Stimulated activated CD8-positive, alpha-beta memory T cell treated with anti-CD3 and anti-CD28 coated beads, Interleukin-4, amount 100 ng/mL, for 24 hours (primary cell): ENCODE results near the gene EDDM3A.
"Not testable (repeated sequence)": the region's sequence is repeated elsewhere in the genome, so short reads cannot be mapped to it uniquely, and the experiment has no call there.

Experiments used
- DNase-seq: peaks from one replicate; pipeline ENCODE4 v3.0.0-alpha.2; 2020; ENCODE audit warnings: low read depth

EDDM3A gene, protein sequence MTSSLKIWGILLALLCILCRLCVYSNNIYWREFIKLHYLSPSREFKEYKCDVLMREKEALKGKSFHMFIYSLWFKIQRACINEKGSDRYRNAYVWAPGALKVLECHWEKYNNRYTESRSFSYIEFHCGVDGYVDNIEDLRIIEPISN

DNA sequence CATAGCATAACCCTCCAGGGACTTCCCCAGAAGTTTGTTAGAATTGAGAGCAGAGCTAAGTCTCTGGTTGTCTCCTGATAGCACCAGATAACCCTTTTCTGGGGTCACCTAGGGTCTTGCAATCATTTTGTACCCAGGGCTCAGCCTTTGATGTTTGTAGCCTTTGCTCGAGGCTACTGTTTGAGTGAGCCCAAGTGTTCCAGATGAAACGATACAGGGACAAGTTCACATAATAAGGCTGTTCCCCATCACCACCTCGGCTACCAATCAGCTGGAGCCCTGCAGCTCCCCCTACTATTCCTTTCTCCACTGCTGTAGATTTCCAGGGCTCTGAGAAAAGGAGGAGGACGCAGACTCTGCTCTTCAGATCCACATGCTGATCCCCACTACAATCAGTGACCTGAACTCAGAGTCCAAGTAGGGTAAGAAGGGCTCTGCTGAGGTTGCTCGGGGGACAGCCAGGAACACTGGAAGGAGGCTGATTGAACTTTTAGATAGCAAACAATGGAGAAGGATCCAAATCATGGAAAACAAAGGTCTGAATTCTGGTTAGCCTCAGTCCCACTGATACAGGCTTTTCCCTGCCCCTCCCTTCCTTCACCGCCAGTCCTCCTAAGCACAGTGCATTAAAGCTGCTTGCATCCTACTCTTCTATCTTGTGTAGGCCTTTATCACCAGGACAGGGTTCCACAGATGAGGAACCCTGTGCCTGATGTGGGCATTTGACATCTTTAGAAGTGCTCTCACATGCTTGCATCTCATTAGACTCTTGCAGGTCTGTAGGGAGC, at the start of gene EDDM3A:
Gene EDDM3A, plus strand, starts transcription at position 317 of the 788 bp plus-strand sequence. CDS start 1,694 bp downstream, outside the sequence.
- DNase-seq, result no peak

GRCh38 chr14:20696764-20697163, 48.9 kb upstream of the EDDM3A start:
- no peak for DNase-seq

- DNase-seq, result peak; percentile 48
Measured at GRCh38 chr14:20697273-20698017, 48.2 kb upstream of the EDDM3A start.

DNA sequence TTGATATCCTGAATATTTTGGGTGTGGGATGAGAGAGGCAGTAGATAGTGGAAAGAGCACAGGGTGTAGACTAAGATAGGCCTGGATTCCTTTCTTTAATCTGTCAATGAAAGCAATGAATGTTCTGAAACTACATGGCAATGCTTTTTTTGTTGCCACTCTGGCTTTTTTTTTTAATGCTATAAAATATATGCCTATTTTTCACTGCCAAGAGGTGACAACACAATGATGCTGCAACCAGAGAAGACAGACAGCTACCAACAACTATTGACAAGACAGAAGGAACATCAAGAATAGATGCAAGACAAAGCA, 47.7 kb upstream of the EDDM3A start:
- DNase-seq, result no peak

DNA sequence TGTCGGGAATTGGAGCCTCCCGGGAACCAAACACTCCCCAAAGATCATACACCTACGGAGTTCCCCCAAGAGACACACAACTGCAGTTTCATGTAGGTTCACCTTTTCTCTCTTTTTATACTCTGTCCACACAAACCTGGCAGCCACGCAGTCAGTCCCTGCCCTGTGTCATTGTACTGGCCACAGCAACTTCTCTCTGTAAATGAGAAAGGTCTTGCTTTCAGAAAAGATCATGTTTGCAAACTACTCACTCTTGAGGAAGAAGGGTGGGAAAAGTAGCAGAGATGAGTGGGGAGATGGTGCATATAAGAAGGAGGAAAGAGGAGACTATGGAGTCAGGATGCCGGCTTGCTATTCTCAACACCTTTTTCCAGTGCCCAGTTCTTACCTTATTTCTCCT, 46.8 kb upstream of the EDDM3A start:
- no peak for DNase-seq

GRCh38 chr14:20699931-20700330, 45.8 kb upstream of the EDDM3A start:
- no peak for DNase-seq

DNA sequence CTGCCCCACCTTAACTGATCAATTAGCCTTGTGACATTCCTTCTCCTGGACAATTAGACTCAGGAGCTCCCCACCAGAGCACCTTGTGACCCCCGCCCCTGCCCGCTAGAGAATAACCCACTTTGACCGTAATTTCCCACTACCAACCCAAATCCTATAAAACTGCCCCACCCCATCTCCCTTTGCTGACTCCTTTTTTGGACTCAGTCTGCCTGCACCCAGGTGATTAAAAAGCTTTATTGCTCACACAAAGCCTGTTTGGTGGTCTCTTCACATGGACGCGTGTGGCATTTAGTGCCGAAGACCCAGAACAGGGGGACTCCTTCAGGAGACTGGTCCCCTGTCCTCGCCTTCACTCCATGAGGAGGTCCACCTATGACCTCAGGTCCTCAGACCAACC, 44.7 kb upstream of the EDDM3A start:
- DNase-seq, result not testable (repeated sequence)

GRCh38 chr14:20706657-20707355, 38.9 kb upstream of the EDDM3A start:
- no peak for DNase-seq

GRCh38 chr14:20707622-20708021, 38.1 kb upstream of the EDDM3A start:
- DNase-seq, result no peak

- DNase-seq, result no peak
Measured at GRCh38 chr14:20711261-20711660, 34.4 kb upstream of the EDDM3A start.

- DNase-seq, result no peak
Measured at GRCh38 chr14:20711685-20712084, 34.0 kb upstream of the EDDM3A start.

DNA sequence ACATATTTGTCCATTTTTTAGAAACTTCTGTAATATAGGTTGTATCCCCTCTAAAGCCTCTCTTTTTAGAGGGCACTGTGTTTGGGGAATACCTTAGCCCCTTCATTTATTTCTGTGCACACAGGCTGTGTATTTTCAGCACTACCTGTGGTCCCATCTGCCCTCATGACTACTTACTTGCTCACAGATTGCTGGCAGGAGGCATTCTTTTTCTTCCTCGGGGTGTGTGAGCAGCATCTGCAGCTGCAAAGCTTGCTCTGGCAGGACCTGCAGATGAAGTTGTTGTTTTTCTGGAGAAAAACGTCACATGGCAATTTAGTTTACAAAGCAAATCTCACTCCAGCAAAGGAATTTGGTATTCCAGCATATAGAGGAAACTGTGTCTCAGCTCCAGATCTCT, 32.8 kb upstream of the EDDM3A start:
- DNase-seq, result no peak

DNA sequence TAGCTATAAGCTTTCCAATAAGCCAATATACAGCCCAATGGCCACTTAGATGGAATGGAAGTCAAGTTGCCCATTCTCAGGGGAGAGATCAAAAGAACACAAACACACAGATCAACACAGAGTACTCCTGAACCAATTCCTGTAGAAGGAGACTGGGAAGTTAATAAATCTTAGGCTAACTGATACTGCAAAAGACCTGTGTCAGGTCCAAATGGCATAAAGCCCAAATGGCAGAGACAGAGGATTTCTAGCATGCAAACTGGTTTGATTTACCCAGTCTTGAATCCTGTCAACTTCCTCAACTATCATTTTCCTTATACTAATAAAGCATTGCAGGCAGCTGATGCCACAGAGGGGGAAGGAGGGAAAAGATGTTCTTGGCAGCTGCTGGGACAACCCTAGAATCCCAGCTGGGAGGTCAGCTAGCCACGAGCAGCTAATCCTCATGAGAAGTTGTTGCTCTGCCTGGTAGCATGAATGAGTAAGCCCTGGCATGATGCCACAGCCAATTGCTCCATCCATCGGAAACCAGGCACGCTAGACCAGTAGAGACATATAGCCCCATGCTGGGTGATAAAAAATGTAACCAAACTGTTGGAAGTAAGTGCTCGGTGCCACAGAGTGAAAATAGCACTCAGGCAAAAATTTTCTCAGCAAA, 31.0 kb upstream of the EDDM3A start:
- no peak for DNase-seq

GRCh38 chr14:20719777-20720176, 25.9 kb upstream of the EDDM3A start:
- DNase-seq, result no peak

DNA sequence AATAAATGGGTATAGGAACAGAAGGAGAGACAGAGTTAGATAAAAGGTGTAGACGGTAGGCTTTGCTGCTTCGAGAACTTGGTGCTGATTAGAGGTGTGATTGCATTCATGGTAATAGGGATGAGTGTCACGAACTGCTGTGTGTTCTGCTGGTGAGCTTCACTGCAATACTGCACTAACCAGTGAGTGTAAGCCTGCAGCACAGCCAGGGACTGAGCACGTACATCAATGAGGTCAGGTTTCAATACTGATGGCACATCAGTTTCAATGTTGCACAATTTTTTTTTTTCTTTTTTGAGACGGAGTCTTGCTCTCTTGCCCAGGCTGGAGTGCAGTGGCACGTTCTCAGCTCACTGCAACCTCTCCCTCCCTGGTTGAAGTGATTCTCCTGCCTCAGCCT, 24.9 kb upstream of the EDDM3A start:
- no peak for DNase-seq

GRCh38 chr14:20722016-20722415, 23.7 kb upstream of the EDDM3A start:
- no peak for DNase-seq

DNA sequence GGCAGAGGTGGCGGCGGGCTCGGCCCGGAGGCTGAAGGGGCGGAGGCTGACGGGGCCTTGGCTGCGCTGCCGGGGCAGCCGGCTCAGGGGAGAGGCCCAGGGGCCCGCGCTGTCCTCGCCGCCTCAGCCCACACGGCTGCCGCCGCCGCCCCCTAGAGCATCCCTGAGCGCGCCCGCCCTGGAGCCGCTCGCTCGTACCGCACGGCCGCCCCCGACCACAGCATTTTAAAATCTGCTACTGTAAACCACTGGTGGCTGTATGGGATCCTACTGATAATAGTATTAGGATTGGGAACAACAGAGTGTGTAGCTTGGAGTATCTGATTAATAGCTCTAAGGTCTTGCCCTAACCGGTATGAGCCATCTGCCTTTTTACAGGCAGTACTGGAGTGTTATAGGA, 22.2 kb upstream of the EDDM3A start:
- DNase-seq, result no peak

- DNase-seq, result not testable (repeated sequence)
Measured at GRCh38 chr14:20726121-20726520, 19.6 kb upstream of the EDDM3A start.

DNA sequence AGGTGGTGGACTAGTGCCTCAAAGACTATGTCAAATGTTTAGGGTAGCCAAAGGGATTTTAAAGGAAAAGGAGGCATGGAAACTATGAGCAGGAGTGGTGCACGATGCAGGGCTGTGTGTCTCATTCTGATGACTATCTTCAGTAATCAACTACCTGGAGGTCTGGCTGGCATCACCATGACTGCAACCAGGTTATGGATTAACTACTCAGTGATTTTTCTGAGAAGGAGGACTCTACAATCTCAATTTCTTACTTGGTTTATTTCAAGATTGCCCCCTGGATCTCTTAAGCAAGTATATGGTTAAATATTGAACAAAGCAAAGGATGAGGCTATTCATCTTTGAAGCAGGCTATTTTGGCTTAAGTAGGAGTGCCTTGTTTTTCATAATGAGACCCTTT, 19.2 kb upstream of the EDDM3A start:
- no peak for DNase-seq

DNA sequence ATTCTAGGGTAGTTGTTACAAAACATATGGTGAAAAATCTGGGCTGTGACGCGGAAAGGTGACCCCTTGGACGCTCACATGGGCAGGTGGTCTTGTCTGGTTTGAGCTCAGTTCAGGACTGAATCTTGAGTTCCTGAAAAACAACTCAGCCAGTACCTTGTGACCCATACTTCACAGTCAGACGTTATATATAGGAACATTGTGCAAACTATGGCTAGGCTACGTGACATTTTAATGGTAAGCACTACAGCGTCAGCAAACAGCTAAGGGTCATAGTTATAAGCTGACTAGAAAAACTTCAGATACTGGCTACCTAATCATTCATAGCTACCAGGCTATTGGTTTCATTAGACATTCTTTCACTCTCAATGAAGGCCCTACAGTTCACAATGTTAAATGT, 14.8 kb upstream of the EDDM3A start:
- DNase-seq, result no peak

DNA sequence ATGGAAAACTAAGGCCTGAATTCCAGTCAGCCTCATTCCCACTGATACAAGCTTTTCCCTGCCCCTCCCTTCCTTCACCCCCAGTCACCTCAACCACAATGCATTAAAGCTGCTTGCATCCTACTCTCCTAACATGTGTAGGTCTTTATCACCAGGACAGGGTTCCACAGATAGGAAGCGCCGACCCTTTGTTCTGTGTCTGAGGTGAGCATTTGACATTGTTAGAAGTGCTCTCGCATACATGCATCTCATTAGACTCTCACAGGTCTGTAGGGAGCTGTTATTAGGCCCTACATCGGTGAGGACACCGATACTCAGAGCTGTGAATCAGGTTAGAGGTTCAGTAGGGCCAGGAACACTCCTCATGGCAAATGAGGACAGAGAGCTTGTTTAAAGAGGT, 13.2 kb upstream of the EDDM3A start:
- no peak for DNase-seq

DNA sequence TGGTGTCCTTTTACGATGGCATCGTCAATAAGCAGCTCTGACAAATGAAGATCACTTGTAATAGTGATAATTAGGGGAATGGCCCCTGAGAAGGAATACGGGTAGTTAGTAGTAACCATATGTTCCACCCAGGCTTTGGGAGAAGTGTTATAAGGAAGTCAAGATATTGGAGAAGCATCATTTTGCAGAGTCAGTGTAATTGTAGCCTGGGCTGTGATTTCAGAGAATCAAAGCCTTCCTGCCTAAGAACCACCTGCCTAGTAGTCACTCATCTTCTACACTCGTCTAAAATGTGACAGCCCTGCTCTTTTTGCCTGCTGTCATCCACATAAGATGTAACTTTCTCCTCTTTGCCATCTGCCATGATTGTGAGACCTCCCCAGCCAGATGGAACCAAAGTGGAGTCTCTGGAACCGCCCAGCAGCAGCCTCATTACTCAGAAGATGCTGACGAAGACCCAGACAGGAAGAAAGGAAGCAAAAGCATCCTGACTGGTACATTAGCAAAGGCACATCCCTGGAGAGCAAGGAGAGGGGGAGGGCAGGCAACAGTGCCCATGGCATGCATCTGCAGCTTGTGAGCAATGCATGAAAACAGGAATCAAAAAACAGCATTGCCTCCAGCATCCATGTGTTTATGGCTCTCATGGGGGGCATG, 12.6 kb upstream of the EDDM3A start:
- DNase-seq, result no peak
